HG02610 (cell line): Measurements from ENCODE around the gene PRSS48.
"Not testable (repeated sequence)": the region's sequence is repeated elsewhere in the genome, so short reads cannot be mapped to it uniquely, and the experiment has no call there.

Source experiments
- ATAC-seq: cut with Tn5 transposase; IDR thresholded peaks from one replicate; pipeline ENCODE4 v1.9.1; 2021; ENCODE audit warnings: mild to moderate bottlenecking, moderate library complexity; ENCODE audit not compliant: unreplicated experiment

Gene PRSS48

GRCh38 chr4:151260526-151260925 is 16.4 kb upstream of the PRSS48 start:
- no peak for ATAC-seq

DNA sequence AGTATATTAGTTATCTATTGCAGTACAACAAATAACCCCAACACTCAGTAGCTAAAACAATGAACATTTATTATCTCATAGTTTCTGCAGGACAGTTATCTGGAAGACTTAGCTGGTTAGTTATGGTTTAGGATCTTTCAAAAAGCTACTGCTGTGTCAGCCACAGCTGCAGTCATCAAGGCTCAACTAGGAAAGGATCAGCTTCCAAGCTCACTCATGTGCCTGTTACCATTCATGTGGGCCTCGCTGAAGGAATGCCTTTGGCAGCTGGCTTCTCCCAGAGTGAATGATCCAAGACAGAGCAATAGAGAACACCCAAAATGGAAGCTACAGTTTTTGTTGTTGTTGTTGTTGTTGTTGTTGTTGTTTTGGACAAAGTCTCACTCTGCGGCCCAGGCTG is 13.5 kb upstream of the PRSS48 start:
- no peak for ATAC-seq

DNA sequence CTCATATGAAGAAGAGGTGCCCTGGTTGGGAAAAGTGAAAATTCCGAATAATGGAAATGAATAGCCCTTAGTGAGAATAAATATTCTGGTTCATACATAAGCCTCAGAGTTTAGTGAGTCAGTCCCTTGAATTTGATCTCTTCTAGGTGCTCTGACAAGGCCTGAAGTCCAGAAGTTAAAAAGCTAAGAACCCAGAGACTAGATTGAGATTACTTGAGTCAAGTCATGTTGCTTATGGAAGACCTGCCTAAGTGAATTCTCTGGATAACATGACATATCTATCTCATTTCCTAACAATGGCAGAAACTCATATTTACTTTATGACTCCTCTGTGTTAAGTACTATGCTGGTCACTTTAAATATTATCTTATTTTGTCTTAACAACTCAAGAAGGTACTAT is 10.5 kb upstream of the PRSS48 start:
- ATAC-seq = no peak

- ATAC-seq = no peak
Observed at GRCh38 chr4:151267104-151267503, 9.9 kb upstream of the PRSS48 start.

GRCh38 chr4:151267822-151268535 is 9.0 kb upstream of the PRSS48 start:
- ATAC-seq = no peak

GRCh38 chr4:151268905-151269304 is 8.1 kb upstream of the PRSS48 start:
- not testable (repeated sequence) for ATAC-seq

- no peak for ATAC-seq
Observed at GRCh38 chr4:151284534-151285245, 7.7 kb downstream of the PRSS48 start.

DNA sequence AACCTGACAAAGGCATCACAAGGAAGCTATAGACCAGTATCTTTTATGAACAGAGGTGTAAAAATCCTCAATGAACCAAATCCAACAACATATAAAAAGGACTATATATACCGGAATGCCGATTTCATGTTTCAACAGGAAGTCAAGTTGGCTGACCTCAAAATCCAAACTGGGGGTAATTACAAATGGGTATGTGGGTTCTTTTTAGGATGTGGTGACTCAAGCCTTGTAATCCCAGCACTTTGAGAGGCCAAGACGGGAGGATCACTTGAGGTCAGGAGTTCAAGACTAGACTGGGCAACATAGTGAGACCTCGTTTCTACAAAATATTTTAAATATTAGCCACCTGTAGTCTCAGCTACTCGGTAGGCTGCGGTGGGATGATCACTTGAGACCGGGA is 10.4 kb downstream of the PRSS48 start:
- ATAC-seq = no peak

GRCh38 chr4:151291485-151291884 is 14.5 kb downstream of the PRSS48 start:
- no peak for ATAC-seq

DNA sequence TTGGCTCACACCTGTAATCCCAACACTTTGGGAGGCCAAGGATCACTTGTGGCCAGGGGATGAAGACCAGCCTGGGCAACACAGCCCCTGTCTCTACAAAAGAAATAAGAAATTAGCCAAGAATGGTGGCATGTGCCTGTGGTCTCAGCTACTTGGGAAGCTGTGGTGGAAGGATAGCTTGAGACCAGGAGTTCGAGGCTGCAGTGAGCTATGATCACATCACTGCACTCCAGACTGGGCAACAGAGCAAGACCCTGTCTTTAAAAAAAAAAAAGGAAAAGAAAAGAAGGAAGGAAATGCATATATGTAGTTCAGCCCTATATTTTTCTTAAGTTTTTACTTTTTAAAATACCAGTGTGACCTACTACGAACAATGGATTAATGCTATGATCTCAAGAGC is 15.1 kb downstream of the PRSS48 start:
- no peak for ATAC-seq

GRCh38 chr4:151294833-151295496 is 18.0 kb downstream of the PRSS48 start:
- ATAC-seq = no peak

DNA sequence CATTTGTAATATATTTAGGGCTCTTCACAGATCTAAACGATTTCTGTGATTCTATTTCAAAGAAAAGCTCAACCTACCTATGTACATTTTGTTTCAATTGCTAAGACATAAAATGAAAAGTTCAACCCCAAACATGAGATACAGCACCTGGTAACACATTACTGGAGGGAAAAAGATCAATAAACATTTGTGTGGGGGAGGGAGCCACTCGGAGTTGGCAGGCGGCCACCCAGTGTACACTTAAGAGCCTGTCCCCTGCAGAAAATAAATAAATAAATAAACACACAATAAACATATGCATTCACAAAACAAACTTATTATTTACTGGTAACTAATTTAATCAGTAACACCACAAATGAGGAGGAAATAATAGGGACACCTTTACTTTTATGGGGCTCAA is 19.3 kb downstream of the PRSS48 start:
- no peak for ATAC-seq

DNA sequence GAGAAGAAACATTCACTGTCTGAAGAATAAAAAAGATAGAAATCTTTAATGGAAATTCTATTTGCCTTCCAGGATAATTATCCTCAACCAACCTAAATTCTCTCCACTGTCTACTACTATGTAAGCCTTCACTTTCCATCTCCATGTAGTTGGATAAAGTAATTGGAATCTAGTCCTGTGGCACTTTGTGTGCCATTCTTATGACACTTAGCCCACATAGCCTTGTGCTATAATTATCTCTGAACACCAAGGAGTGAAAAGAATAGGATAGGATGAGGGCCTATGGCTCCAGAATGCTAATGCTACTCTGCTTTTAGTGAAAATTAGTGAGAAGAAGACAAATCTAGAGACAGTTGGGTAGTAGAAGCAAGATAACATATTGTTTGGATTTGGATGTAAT is 20.2 kb downstream of the PRSS48 start:
- ATAC-seq = no peak

DNA sequence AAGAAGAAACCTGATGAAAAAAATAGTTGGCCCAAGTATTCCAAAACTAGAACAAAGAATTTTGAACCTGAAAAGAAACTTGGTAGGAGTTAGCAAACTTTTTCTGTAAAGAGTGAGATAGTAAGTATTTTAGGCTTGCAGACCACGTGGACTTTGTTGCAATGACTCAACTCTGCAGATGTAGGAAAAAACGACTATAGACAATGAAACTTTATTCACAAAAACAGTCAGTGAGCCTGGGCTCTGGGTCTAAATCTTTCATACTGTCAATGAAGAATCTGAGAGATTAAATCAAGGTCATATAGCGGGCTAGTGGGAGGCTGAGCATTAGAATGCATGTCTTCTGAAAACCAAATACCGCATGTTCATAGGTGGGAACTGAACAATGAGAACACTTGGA is 25.5 kb downstream of the PRSS48 start:
- no peak for ATAC-seq

DNA sequence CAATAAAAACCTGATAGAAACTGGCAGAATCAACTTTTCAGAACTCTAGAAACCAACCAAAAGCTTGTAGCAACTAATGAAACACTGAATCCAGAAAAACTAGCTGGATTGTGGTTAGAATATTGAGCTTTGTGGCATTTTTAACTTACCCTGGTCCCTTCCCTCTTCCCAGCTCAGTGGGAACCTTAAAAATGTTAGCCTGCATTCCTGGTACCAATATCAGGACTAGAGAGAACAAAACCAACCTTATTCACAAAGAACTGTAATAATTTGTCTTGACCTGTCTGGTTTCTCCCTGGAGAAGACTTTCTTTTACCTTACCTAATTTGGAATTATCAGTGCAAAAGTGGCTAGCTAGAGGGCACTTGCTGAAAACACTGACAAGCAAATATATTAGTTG is 27.3 kb downstream of the PRSS48 start:
- ATAC-seq = no peak

- peak; percentile 86 for ATAC-seq
Observed at GRCh38 chr4:151304755-151305154, 27.8 kb downstream of the PRSS48 start.

DNA sequence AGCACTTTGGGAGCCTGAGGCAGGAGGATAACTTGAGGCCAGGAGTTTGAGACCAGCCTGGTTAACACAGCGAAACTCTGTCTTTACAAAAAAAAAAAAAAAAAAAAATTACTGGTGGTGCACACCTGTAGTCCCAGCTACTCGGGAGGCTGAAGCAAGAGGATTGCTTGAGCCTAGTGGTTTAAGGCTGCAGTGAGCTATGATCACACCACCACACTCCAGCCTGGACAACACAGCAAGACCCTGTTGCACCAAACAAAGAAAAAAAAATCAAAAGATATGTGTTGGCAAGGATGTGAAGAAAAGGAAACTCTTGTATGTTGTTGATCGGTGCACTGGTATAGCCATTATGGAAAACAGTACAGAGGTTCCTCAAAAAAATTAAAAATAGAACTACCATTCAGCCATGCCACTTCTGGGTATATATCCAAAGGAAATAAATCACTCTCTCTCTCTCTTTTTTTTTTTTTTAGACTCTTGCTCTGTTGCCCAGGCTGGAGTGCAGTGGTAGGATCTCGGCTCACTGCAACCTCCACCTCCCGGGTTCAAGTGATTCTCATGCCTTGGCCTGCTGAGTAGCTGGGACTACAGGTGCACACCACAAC is 33.3 kb downstream of the PRSS48 start:
- no peak for ATAC-seq

DNA sequence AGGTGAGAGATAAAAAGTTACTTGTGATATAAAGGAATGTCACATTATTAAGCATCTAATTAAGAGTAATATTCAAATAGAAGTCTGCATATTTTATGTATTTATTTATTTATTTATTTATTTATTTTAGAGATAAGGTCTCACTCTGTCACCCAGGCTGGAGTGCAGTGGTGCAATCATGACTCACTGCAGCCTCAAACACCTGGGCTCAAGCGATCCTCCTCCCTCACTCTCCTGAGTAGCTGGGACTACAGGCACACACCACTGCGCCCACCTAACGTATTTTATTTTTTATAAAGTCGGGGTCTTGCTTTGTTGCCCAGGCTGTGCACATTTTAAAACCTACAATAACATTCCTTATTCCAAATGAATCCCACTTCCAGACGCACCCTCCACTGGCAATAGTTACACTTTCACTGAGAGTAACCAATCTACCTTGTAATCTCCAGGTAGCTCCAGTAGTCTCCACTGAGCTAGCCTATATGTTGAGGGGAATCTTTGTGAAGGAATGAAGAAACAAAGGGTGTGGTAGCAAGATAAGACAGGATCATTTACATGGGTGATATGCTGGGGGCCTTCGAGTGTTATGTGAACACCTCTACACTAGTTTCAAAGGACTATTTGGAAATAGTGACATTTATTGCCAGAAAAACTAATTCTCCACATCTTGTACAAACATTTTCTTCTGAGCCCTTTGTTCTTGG is 36.5 kb downstream of the PRSS48 start:
- ATAC-seq = no peak

- no peak for ATAC-seq
Observed at GRCh38 chr4:151314010-151314355, 37.0 kb downstream of the PRSS48 start.

DNA sequence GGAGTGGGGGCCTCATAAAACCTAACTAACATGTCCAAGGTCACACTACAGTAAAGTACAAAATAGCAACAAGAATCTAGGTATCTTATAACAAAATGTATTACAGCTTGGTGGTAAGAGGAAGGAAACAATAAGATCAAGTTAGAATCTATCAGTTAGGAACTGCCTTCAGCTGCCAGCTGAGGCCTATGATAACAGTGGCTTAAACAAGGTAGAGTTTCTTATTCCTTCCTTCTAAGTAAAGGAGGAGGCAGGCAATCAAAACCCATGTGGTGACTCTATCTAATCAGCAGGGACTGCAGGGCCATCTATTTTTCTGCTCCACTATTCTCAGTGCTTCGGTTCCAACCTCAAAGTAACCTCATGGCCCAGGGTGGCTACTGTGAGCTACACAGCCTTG is 37.5 kb downstream of the PRSS48 start:
- no peak for ATAC-seq

DNA sequence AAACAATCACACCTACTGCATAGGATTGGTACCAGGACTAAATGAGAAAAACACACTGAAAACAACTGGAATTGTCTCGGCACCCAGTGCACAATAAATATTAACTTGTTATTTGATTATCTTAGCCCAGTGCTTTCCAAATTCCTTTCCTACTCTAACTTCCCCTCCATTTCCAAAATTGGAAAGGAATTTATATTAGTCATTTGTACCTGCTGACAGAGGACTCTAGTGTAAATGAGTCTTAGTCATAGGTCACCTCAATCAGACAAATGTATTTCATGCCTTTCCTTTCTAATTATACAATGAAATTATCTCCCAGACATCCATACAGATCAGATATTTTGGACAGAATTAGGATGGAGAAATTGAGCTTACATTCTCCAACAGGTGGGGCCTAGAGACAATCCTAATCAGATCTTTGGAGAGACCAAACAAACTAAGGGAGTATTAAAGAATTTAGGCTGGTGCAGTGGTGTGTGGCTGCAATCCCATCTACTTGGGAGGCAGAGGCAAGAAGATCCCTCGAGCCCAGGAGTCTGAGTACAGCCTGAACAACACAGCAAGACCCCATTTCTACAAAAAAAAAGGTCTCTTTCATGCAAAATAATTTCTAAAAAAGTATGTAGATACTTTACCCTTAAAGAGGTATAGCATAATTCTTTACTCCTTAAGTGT is 38.4 kb downstream of the PRSS48 start:
- no peak for ATAC-seq
